OCI-LY7 (cell line): ENCODE data around the gene PI3. TPM values are rescaled to one million over a fixed set of nuclear protein-coding genes. Genes with fewer than 3 reads are reported as not detected.

Source experiments
- BruUV-seq: library from RNA; stranded (reverse); fragments of 400-500 nt; replicated peaks from 2 replicates; lab custom pipeline; 2021; lab: Mats Ljungman, UMichigan
- CTCF ChIA-PET: fragments of 300-600 bp; sonication (Branson Sonifier 250); formaldehyde crosslinking; loops from one replicate; lab custom pipeline; 2022; ENCODE audit warnings: antibody characterized with exemption; ENCODE audit not compliant: unreplicated experiment; lab: Charles Lee
- POLR2A ChIA-PET: fragments of 300-600 bp; sonication (Branson Sonifier 250); formaldehyde crosslinking; loops from one replicate; lab custom pipeline; 2022; ENCODE audit warnings: antibody characterized with exemption; lab: Charles Lee
- DNase-seq: peaks from one replicate; pipeline ENCODE4 v3.0.0-alpha.2; 2015; ENCODE audit warnings: low spot score
- H2AFZ ChIP-seq: fragments of 200-600 bp; sonication (generic), shearing (Covaris generic); 2 replicates; pipeline ENCODE4 v1.6.1; 2014; ENCODE audit warnings: mild to moderate bottlenecking, antibody characterized with exemption, low read length, moderate library complexity
- H3K27ac ChIP-seq: fragments of 200-600 bp; sonication (generic); 2 replicates; pipeline ENCODE4 v1.5.1; 2014; ENCODE audit warnings: mixed run types, low read depth, mild to moderate bottlenecking, moderate library complexity, low read length, inconsistent platforms; ENCODE audit not compliant: poor library complexity, severe bottlenecking
- H3K36me3 ChIP-seq: fragments of 200-600 bp; sonication (generic); 2 replicates; pipeline ENCODE4 v1.6.1; 2014; ENCODE audit warnings: mild to moderate bottlenecking, antibody characterized with exemption, low read length, moderate library complexity, mixed read lengths; ENCODE audit not compliant: insufficient read depth
- H3K4me1 ChIP-seq: fragments of 200-600 bp; sonication (generic); 2 replicates; pipeline ENCODE4 v1.5.1; 2014; ENCODE audit warnings: mild to moderate bottlenecking, low read length; ENCODE audit not compliant: insufficient read depth, poor library complexity, severe bottlenecking
- H3K4me2 ChIP-seq: fragments of 200-600 bp; sonication (generic); 2 replicates; pipeline ENCODE4 v1.6.1; 2014; ENCODE audit warnings: mild to moderate bottlenecking, low read length
- H3K4me3 ChIP-seq: fragments of 200-600 bp; sonication (generic); 2 replicates; pipeline ENCODE4 v1.5.1; 2014; ENCODE audit warnings: mild to moderate bottlenecking, low read depth, low read length; ENCODE audit not compliant: poor library complexity, severe bottlenecking
- H3K79me2 ChIP-seq: fragments of 200-600 bp; sonication (generic); 2 replicates; pipeline ENCODE4 v1.6.1; 2016; ENCODE audit warnings: low read depth, mild to moderate bottlenecking, low read length, moderate library complexity, mixed read lengths; ENCODE audit not compliant: insufficient read depth
- H3K9me2 ChIP-seq: fragments of 200-600 bp; sonication (generic); 2 replicates; pipeline ENCODE4 v1.6.1; 2016; ENCODE audit warnings: mild to moderate bottlenecking, low read length, mixed read lengths; ENCODE audit not compliant: insufficient read depth
- H3K9me3 ChIP-seq: fragments of 200-600 bp; sonication (generic); 2 replicates; pipeline ENCODE4 v1.6.1; 2014; ENCODE audit warnings: mild to moderate bottlenecking, mixed run types, low read length, mixed read lengths
- H4K20me1 ChIP-seq: fragments of 200-600 bp; sonication (generic); 2 replicates; pipeline ENCODE4 v1.6.1; 2014; ENCODE audit warnings: mild to moderate bottlenecking, antibody characterized with exemption, low read length, moderate library complexity, mixed read lengths; ENCODE audit not compliant: insufficient read depth
- EZH2phosphoT487 ChIP-seq: fragments of 200-600 bp; sonication (generic); IDR thresholded peaks from 2 replicates; pipeline ENCODE4 v1.6.1; 2018; ENCODE audit warnings: low read depth, borderline replicate concordance, mild to moderate bottlenecking, mixed run types, antibody characterized with exemption, low read length, moderate library complexity, mixed read lengths
- intact Hi-C: fragments of 100-400 bp; cut with micrococcal nuclease; formaldehyde crosslinking; loops from one replicate; pipeline ENCODE4 v1.10.0; 2022; ENCODE audit not compliant: unreplicated experiment
- total RNA-seq, 2 experiments: library from RNA; depleted of rRNA in 1 of 2; stranded (reverse); fragments of >200 nt in 1 of 2; shearing (Covaris generic) in 1 of 2; gene quantifications; 2 replicates each; pipeline ENCODE4 v1.2.3, GENCODE V29; 2014 to 2022
- TF ChIP-seq, protein P1 (sequence below): fragments of 200-600 bp; sonication (generic); conservative IDR thresholded peaks from 2 replicates; pipeline ENCODE4 v1.5.1; 2014; ENCODE audit warnings: mild to moderate bottlenecking, antibody characterized with exemption, low read length, moderate library complexity, mixed read lengths

The PI3 gene
- total RNA-seq, 2 experiments from 2014 or later, result not detected

DNA sequence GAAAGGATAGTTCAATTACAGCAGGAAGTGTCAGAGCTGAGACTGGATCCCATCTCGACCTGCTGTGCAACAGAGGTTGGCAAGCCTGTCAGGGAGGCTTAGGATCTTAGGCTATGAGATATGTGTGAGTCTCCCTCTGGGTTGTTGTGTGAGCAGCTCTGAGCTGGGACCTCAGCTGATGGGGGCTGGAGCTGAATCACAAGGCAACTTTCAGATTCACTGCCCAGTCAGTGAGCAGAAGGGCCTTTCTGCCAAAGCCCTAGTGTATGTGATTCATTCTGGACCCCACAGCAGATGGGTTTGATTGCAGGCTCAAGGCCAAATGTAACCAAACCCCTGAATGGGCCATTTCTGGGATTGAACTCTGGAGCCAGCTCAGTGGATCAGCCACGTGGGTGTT lies 4.5 kb downstream of the PI3 start:
- ChIA-PET POLR2A (no interaction called here), CTCF (no interaction called here)
- H3K4me3 ChIP-seq, result no peak overlapping the region
- TF ChIP-seq, protein P1, sequence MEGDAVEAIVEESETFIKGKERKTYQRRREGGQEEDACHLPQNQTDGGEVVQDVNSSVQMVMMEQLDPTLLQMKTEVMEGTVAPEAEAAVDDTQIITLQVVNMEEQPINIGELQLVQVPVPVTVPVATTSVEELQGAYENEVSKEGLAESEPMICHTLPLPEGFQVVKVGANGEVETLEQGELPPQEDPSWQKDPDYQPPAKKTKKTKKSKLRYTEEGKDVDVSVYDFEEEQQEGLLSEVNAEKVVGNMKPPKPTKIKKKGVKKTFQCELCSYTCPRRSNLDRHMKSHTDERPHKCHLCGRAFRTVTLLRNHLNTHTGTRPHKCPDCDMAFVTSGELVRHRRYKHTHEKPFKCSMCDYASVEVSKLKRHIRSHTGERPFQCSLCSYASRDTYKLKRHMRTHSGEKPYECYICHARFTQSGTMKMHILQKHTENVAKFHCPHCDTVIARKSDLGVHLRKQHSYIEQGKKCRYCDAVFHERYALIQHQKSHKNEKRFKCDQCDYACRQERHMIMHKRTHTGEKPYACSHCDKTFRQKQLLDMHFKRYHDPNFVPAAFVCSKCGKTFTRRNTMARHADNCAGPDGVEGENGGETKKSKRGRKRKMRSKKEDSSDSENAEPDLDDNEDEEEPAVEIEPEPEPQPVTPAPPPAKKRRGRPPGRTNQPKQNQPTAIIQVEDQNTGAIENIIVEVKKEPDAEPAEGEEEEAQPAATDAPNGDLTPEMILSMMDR, result no peak
- no peak for TF ChIP-seq EZH2phosphoT487
- no peak for DNase-seq
- intact Hi-C loops, result no loop called here
- no peak overlapping the region for H3K27ac ChIP-seq
- BruUV-seq, result no TSS peak
- no peaks in the 10 kb centered on the region for H3K36me3 ChIP-seq
- H3K79me2 ChIP-seq, result no peaks in the 10 kb centered on the region
- no peak overlapping the region for H2AFZ ChIP-seq
- H3K9me3 ChIP-seq, result no peaks in the 10 kb centered on the region
- H3K9me2 ChIP-seq, result no peaks in the 10 kb centered on the region
- H3K4me2 ChIP-seq, result no peak overlapping the region
- H4K20me1 ChIP-seq, result no peaks in the 10 kb centered on the region
- no peaks in the 10 kb centered on the region for H3K4me1 ChIP-seq

DNA sequence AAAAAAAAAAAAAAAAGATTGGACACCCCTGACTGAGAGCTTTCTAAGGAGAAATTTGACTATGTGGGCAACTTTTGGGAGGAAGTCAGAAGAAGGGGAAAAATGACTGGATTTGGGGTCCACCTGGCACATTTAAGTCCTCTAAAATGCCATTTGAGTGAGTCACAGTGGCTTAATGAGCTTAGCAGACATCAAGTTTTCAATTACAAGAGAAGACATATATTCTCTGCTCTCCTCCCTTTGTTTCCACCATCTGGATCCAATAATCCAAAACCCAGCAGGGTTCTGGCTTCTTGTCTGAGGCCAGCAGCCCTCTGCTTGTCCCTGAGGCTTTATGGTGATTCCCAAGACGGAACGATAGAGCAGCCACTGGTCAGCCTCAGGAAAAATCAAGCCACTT lies 6.9 kb downstream of the PI3 start:
- BruUV-seq, result no TSS peak
- no peak for DNase-seq
- H3K9me2 ChIP-seq, result no peaks in the 10 kb centered on the region
- no peaks in the 10 kb centered on the region for H3K9me3 ChIP-seq
- H3K79me2 ChIP-seq, result no peaks in the 10 kb centered on the region
- H3K4me2 ChIP-seq, result no peak overlapping the region
- CTCF ChIA-PET, result no interaction called here
- TF ChIP-seq, protein P1, result no peak
- no peak for TF ChIP-seq EZH2phosphoT487
- no peak overlapping the region for H2AFZ ChIP-seq
- intact Hi-C loops, result no loop called here
- no peak overlapping the region for H3K27ac ChIP-seq
- H3K4me3 ChIP-seq, result no peak overlapping the region
- POLR2A ChIA-PET, result no interaction called here
- H3K4me1 ChIP-seq, result no peaks in the 10 kb centered on the region
- H4K20me1 ChIP-seq, result no peaks in the 10 kb centered on the region
- H3K36me3 ChIP-seq, result no peaks in the 10 kb centered on the region

DNA sequence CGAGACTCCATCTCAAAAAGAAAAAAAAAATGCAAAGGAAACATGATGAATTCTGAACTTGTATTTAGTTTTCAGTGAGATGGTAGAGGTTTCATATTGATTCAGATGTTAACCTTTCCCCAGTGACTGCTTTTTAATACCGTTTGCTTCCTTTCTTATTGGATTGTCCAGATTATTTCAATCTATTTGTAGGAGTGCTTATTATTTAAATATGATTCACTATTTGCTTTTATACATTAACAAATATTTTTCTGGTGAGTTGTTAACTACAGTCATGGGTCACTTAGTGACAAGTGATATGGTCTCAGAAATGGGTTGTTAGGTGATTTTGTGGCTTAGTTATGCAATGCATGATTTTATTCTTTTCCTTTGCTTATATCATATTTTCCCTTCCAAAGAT lies 8.4 kb downstream of the PI3 start:
- Histone ChIP-seq H3K79me2 (no peaks in the 10 kb centered on the region), H3K9me3 (no peaks in the 10 kb centered on the region), H3K27ac (no peak overlapping the region), H4K20me1 (no peaks in the 10 kb centered on the region), H3K4me2 (no peak overlapping the region), H2AFZ (no peak overlapping the region), H3K4me1 (no peaks in the 10 kb centered on the region), H3K4me3 (no peak overlapping the region), H3K9me2 (no peaks in the 10 kb centered on the region), H3K36me3 (no peaks in the 10 kb centered on the region)
- intact Hi-C loops, result no loop called here
- TF ChIP-seq, protein P1, result no peak
- TF ChIP-seq EZH2phosphoT487, result no peak
- no peak for DNase-seq
- CTCF ChIA-PET, result no interaction called here
- POLR2A ChIA-PET, result no interaction called here
- no TSS peak for BruUV-seq
